Stimulated activated CD4-positive, alpha-beta T cell treated with anti-CD3 and anti-CD28 coated beads, Interleukin-12 subunit alpha, Interleukin-12 subunit beta, amount 100 ng/mL, for 48 hours (primary cell): ENCODE results near the gene TGFB1I1.
"Not testable (repeated sequence)": the region's sequence is repeated elsewhere in the genome, so short reads cannot be mapped to it uniquely, and the experiment has no call there.

Experiments used
- DNase-seq, 3 donors: peaks; one replicate each; pipeline ENCODE4 v3.0.0-alpha.2; 2020; ENCODE audit warnings: low read depth in 2 of 3, low spot score in 1 of 3

TGFB1I1 gene

GRCh38 chr16:31467858-31468257 lies 4.1 kb upstream of the TGFB1I1 start:
- DNase-seq, result no peak

GRCh38 chr16:31470615-31471014 lies 1.3 kb upstream of the TGFB1I1 start:
- DNase-seq, result no peak

GRCh38 chr16:31471241-31471874 lies 594 bp upstream of the TGFB1I1 start:
- DNase-seq, result no peak

DNA sequence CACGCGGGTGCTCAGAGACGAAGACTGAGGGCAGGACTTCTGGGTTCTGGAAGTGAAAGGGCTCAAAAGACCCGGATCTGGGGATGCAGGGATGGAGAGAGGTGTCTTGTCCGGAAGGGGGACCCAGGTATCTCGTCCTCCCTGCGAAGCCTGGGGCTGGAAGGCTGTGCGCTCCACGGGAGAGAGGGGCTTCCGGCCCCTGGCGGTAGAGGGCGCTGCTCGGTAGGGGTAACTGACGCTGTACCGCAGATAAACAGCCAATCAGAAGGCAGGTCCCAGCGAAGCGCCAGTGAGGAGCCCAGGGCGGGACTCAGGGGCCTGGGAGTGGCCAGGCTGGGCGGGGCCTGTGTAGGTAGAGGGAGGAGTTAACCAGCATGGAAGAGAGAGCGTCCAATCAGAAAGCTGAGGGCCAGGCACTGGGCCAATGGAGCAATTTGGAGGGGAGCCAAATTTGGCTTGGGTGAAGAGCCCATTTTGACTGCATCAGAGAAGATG lies 804 bp downstream of the TGFB1I1 start:
- peak in 1 of 3 donors; percentile 54 for DNase-seq

DNA sequence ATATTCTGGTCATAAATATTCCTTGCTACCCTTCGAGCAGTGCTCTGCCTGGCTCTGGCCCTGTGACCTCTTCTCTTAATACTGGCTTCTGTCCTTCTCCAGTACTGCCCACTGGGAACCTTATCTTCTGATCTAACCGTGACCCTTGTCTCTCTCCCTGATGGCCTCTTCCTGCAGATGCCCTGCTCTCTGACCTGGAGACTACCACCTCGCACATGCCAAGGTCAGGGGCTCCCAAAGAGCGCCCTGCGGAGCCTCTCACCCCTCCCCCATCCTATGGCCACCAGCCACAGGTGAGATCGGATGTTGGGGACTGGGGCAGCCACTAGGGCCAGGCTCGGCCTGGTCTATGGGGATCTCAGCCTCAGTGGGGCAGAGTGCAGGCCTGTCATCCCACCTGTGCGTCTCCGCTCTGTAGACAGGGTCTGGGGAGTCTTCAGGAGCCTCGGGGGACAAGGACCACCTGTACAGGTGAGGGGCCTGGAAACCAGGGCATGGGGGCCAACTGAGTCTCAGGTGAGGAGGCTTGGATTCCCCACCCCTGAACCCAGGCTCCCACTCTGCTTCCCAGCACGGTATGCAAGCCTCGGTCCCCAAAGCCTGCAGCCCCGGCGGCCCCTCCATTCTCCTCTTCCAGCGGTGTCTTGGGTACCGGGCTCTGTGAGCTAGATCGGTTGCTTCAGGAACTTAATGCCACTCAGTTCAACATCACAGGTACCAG lies 1.5 kb downstream of the TGFB1I1 start:
- no peak for DNase-seq

GRCh38 chr16:31474173-31474714 lies 2.3 kb downstream of the TGFB1I1 start:
- no peak for DNase-seq

DNA sequence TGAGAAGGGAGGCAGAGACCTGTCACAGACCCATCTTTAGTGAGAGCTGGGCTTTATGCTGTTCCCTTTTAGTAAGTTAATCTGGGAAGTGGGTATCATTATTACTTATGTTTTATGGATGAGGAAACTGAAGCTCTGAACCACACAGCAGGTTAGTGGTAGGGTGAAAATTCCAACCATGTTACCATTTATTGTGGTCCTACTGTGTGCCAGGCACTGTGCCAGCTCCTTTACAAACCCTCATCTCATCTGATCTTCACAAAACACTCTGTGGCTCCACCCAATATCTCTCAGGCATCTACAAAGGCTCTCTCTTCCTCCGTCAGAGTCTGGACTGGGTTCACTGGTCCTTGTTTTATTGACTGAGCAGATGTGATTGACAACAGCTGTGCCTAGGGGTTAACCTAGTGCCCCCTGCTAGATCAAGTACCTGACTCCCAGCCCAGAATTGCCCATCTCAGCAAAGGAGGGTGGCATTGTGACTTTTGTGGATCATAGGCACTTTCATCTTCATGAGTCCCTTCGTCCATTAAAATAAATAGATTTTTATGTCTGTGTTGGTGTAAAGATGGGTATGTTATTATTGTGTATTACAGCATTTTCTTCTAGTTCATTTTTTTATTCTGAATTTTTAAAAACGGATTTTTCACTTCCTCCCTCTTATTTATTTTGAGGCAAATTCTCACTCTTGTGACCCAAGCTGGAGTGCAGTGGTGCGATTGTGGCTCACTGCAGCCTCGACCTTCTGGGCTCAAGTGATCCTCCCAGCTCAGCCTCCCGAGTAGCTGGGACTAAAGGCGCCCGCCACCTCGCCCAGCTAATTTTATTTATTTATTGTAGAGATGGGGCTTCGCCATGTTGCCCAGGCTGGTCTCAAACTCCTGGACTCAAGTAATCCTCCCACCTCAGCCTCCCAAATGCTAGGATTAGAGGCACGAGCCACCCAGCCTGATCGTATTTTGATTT lies 3.1 kb downstream of the TGFB1I1 start:
- DNase-seq, result no peak

GRCh38 chr16:31475946-31476302 lies 4.0 kb downstream of the TGFB1I1 start:
- DNase-seq, result no peak

GRCh38 chr16:31476303-31477219 lies 4.6 kb downstream of the TGFB1I1 start:
- peak; percentile 76 to 87 (median 84) for DNase-seq

DNA sequence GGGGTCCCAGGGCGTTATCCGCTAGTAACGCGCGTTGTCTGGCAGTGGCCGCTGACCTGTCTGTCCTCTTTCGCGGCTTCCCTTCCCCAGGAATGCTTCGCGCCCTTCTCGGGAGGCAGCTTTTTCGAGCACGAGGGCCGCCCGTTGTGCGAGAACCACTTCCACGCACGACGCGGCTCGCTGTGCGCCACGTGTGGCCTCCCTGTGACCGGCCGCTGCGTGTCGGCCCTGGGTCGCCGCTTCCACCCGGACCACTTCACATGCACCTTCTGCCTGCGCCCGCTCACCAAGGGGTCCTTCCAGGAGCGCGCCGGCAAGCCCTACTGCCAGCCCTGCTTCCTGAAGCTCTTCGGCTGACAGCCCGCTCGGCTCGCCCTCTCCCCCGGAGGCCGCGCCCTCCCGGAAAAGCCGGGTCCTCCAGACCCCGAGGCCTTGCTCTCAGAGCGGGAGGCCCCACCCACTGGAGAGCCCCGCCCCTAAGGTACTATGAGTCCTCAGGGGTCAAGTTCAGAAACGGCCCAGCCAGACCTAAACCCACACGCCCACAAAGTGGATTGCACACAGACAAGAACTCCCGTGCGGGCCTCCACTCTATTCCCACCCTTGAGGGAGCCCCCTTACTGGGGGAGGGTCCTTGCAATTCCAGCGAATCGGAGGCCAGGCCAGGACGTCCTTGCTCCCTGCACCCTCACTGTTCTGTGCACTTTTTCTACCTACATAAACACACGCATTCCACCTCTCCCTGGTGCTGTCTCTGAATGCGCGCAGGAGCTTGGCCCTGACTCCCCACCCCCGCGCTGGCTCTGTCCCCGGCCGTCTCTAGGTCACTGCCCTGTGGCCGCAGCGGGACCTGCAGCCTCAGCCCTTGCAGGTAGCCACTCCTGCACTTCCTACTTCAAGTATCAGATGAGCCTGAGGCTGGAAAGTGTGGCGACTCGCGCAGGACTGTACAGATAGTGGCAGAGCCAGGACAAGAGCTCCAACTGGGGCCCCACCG lies 5.6 kb downstream of the TGFB1I1 start:
- no peak for DNase-seq

DNA sequence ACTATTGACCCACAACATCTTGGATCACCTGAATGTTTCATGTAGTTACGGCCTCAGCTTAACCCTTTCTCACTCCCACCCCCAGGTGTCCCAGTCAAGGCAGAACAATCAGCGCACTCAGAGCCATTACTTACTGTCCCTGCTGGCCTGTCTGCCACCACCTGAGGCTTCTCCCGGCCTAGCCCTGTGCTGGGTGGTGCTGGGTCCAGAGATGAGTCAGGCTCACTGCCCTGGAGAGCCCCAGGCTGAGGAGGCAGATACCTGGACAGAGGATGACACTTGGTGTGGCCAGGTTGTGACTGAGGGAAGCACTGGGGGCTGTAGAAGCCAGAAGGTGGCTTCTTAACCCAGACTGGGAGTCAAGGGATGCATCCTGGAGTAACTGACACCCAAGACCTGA lies 7.0 kb downstream of the TGFB1I1 start:
- DNase-seq, result no peak

GRCh38 chr16:31479751-31480150 lies 7.8 kb downstream of the TGFB1I1 start:
- DNase-seq, result no peak

- DNase-seq, result no peak
Observed at GRCh38 chr16:31480851-31481536, 9.0 kb downstream of the TGFB1I1 start.

DNA sequence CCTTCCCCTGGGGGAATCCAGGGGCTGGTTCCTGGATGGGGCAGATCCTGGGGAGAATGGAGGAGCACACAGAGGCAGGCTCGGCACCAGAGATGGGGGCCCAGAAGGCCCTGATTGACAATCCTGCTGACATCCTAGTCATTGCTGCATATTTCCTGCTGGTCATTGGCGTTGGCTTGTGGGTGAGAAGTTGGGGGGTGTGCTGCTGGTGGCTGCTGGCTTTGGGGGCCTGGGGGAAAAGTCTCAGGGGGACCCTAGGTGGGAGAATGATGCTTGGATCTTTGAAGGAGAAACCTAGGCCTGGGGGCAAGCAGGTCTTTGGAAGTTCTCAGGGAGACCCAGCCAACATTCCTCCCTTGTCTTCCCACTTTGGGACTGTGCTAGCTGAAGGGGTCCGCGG lies 11.1 kb downstream of the TGFB1I1 start, which contains the start of gene SLC5A2:
Gene SLC5A2, plus strand, starts transcription at position 43 of the 400 bp plus-strand sequence. Its CDS starts 14 bp downstream, at position 57.
- no peak for DNase-seq

- not testable (repeated sequence) for DNase-seq
Observed at GRCh38 chr16:31484048-31484447, 12.1 kb downstream of the TGFB1I1 start.

DNA sequence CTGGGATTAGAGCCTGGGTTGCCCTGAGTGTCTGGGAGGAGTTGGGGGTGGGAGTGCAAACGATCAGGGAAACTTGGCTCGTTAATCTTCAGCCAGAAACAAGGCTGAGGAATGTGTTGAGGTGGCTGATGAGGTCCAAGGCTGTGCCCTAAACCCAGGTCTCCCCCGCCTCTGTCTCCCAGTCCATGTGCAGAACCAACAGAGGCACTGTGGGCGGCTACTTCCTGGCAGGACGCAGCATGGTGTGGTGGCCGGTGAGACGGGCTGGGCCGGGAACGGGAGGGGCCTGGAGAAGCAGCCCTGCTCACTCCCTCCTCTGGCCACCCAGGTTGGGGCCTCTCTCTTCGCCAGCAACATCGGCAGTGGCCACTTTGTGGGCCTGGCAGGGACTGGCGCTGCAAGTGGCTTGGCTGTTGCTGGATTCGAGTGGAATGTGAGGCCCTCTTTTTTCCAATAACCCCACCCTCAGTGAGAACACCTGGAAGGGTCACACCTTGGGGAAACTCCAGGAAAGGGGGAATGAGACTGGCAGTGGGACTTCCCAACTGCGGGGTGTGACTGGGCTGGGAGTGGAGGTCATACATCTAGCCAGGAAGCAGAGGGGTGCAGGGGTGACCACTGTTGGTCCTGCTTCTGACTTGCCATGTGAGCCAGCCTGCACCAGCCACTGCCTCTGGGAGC lies 12.7 kb downstream of the TGFB1I1 start:
- DNase-seq, result no peak

- DNase-seq, result no peak
Observed at GRCh38 chr16:31485571-31485970, 13.6 kb downstream of the TGFB1I1 start.

DNA sequence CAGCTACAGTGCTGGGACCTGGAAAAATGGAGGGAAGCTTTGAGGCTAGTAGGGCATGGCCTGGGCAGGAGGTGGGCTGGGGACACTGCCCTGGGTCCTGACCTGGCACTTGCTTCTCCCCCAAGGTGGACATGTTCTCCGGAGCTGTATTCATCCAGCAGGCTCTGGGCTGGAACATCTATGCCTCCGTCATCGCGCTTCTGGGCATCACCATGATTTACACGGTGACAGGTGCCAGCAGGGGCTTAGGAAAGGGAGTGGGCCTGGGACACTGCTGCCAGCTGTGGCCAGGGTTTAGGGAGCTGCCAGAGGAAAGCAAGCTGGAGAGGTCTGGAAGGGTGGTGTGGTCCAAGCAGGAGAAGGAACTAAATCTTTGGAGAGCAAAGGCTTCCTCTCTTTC lies 14.1 kb downstream of the TGFB1I1 start:
- no peak for DNase-seq
